IMR-90 (cell line): Measurements from ENCODE around the gene ARL5C. TPM values are rescaled to one million over a fixed set of nuclear protein-coding genes. Genes with fewer than 3 reads are reported as not detected.

Source experiments
- ATAC-seq: fragments of 200-7000 bp; cut with Tn5 transposase; 2 replicates; pipeline ENCODE4 v1.9.1; 2020; ENCODE audit warnings: low read depth, mild to moderate bottlenecking, moderate library complexity
- BruUV-seq: library from RNA; stranded (reverse); fragments of 400-500 nt; replicated peaks from 2 replicates; lab custom pipeline; 2021; lab: Mats Ljungman, UMichigan
- CTCF ChIA-PET: fragments of 300-600 bp; formaldehyde crosslinking; extraction: SDS; loops from one replicate; lab custom pipeline; 2021; ENCODE audit warnings: antibody characterized with exemption; lab: Yijun Ruan, JAX
- POLR2A ChIA-PET: fragments of 300-600 bp; sonication (Branson Sonifier 250); formaldehyde crosslinking; loops from one replicate; lab custom pipeline; 2022; ENCODE audit warnings: antibody characterized with exemption; ENCODE audit not compliant: unreplicated experiment; lab: Charles Lee
- DNase-seq: peaks from one replicate; pipeline ENCODE4 v3.0.0; 2013
- H2AFZ ChIP-seq: replicated peaks from 2 replicates; pipeline ENCODE3; 2013; ENCODE audit warnings: low read length, mild to moderate bottlenecking; ENCODE audit not compliant: poor library complexity
- H2AK5ac ChIP-seq: 2 replicates; pipeline ENCODE4 v1.6.1; 2013; ENCODE audit warnings: low read depth, low read length, inconsistent platforms
- H2AK9ac ChIP-seq: replicated peaks from 2 replicates; pipeline ENCODE3; 2013; ENCODE audit warnings: mild to moderate bottlenecking, low read depth, low read length, moderate library complexity; ENCODE audit not compliant: poor library complexity
- H2BK120ac ChIP-seq: 2 replicates; pipeline ENCODE4 v1.6.1; 2013; ENCODE audit warnings: low read depth, low read length, inconsistent platforms
- H2BK15ac ChIP-seq: 3 replicates; pipeline ENCODE4 v1.6.1; 2013; ENCODE audit warnings: low read depth, low read length, inconsistent platforms
- H2BK20ac ChIP-seq: 2 replicates; pipeline ENCODE4 v1.6.1; 2013; ENCODE audit warnings: low read depth, mild to moderate bottlenecking, inconsistent platforms, low read length, moderate library complexity
- H2BK5ac ChIP-seq: 2 replicates; pipeline ENCODE4 v1.6.1; 2013; ENCODE audit warnings: mild to moderate bottlenecking, low read depth, low read length, inconsistent platforms; ENCODE audit not compliant: poor library complexity, severe bottlenecking
- H3K14ac ChIP-seq: replicated peaks from 2 replicates; pipeline ENCODE4 v1.6.1; 2013; ENCODE audit warnings: low read depth, low read length, inconsistent platforms
- H3K18ac ChIP-seq: 2 replicates; pipeline ENCODE4 v1.6.1; 2013; ENCODE audit warnings: low read depth, low read length, control low read depth
- H3K23ac ChIP-seq: 2 replicates; pipeline ENCODE4 v1.6.1; 2013; ENCODE audit warnings: low read depth, low read length, inconsistent platforms
- H3K27ac ChIP-seq: 2 replicates; pipeline ENCODE4 v1.5.1; 2013; ENCODE audit warnings: mild to moderate bottlenecking, control low read depth, low read length; ENCODE audit not compliant: insufficient read depth
- H3K27me3 ChIP-seq: 2 replicates; pipeline ENCODE4 v1.6.1; 2013; ENCODE audit warnings: low read length; ENCODE audit not compliant: control insufficient read depth, insufficient read depth
- H3K36me3 ChIP-seq: 2 replicates; pipeline ENCODE4 v1.6.1; 2013; ENCODE audit warnings: low read length, mixed read lengths; ENCODE audit not compliant: control insufficient read depth, insufficient read depth
- H3K4ac ChIP-seq: 2 replicates; pipeline ENCODE4 v1.6.1; 2013; ENCODE audit warnings: low read depth, low read length, inconsistent platforms
- H3K4me1 ChIP-seq: 2 replicates; pipeline ENCODE4 v1.6.1; 2013; ENCODE audit warnings: low read length, mixed read lengths; ENCODE audit not compliant: control insufficient read depth, insufficient read depth
- H3K4me2 ChIP-seq: 2 replicates; pipeline ENCODE4 v1.6.1; 2013; ENCODE audit warnings: low read depth, mild to moderate bottlenecking, control low read depth, low read length, moderate library complexity
- H3K4me3 ChIP-seq: 2 replicates; pipeline ENCODE4 v1.5.1; 2013; ENCODE audit warnings: low read depth, mild to moderate bottlenecking, control low read depth, low read length, moderate library complexity; ENCODE audit not compliant: insufficient read depth
- H3K56ac ChIP-seq: 2 replicates; pipeline ENCODE4 v1.6.1; 2013; ENCODE audit warnings: low read length, inconsistent platforms; ENCODE audit not compliant: insufficient read depth; ENCODE audit errors: extremely low read depth
- H3K79me1 ChIP-seq, 2 experiments: 2 replicates each; pipeline ENCODE4 v1.6.1; 2013; ENCODE audit warnings: low read length in 2 of 2, inconsistent platforms in 1 of 2, low read depth in 1 of 2
- H3K9ac ChIP-seq: 2 replicates; pipeline ENCODE4 v1.6.1; 2013; ENCODE audit warnings: low read depth, low read length, control low read depth
- H3K9me1 ChIP-seq: 2 replicates; pipeline ENCODE4 v1.6.1; 2013; ENCODE audit warnings: low read length, inconsistent platforms; ENCODE audit not compliant: insufficient read depth
- H3K9me3 ChIP-seq: 2 replicates; pipeline ENCODE4 v1.6.1; 2013; ENCODE audit warnings: low read length; ENCODE audit not compliant: control insufficient read depth, insufficient read depth
- H4K20me1 ChIP-seq: 2 replicates; pipeline ENCODE4 v1.6.1; 2013; ENCODE audit warnings: low read length, inconsistent platforms; ENCODE audit not compliant: insufficient read depth
- H4K5ac ChIP-seq: 2 replicates; pipeline ENCODE4 v1.6.1; 2013; ENCODE audit warnings: mild to moderate bottlenecking, low read depth, low read length, control low read depth
- H4K8ac ChIP-seq, 2 experiments: 2 replicates each; pipeline ENCODE4 v1.6.1; 2013; ENCODE audit warnings: low read depth in 2 of 2, low read length in 2 of 2, control low read depth in 1 of 2, inconsistent platforms in 1 of 2
- H4K91ac ChIP-seq: 2 replicates; pipeline ENCODE4 v1.6.1; 2013; ENCODE audit warnings: low read depth, low read length, inconsistent platforms; ENCODE audit not compliant: insufficient read depth
- BHLHE40 ChIP-seq: fragments of 150-350 bp; IDR thresholded peaks from 2 replicates; pipeline ENCODE4 v1.6.1; 2016; ENCODE audit warnings: mild to moderate bottlenecking, low read depth, low read length
- CEBPB ChIP-seq: IDR thresholded peaks from 2 replicates; pipeline ENCODE4 v1.6.1; 2012; ENCODE audit warnings: low read depth, low read length, improper control_type of control experiment
- CHD1 ChIP-seq: IDR thresholded peaks from 2 replicates; pipeline ENCODE4 v1.6.1; 2012; ENCODE audit warnings: low read depth, low read length, improper control_type of control experiment
- FOS ChIP-seq: fragments of 150-350 bp; IDR thresholded peaks from 2 replicates; pipeline ENCODE4 v1.6.1; 2016; ENCODE audit warnings: low read depth, low read length
- MAFK ChIP-seq: IDR thresholded peaks from 2 replicates; pipeline ENCODE4 v1.6.1; 2012; ENCODE audit warnings: low read depth, low read length, improper control_type of control experiment
- MAZ ChIP-seq: IDR thresholded peaks from 2 replicates; pipeline ENCODE4 v1.6.1; 2012; ENCODE audit warnings: low read depth, mild to moderate bottlenecking, low read length, improper control_type of control experiment, moderate library complexity, borderline replicate concordance
- MXI1 ChIP-seq: IDR thresholded peaks from 2 replicates; pipeline ENCODE4 v1.6.1; 2012; ENCODE audit warnings: low read depth, mild to moderate bottlenecking, low read length, moderate library complexity, borderline replicate concordance
- NFE2L2 ChIP-seq: fragments of 150-350 bp; IDR thresholded peaks from 2 replicates; pipeline ENCODE4 v1.6.1; 2016; ENCODE audit warnings: low read depth, mild to moderate bottlenecking, low read length
- POLR2A ChIP-seq: IDR thresholded peaks from 2 replicates; pipeline ENCODE4 v1.6.1; 2012; ENCODE audit warnings: mild to moderate bottlenecking, low read depth, low read length
- RAD21 ChIP-seq: IDR thresholded peaks from 2 replicates; pipeline ENCODE4 v1.6.1; 2012; ENCODE audit warnings: low read length, improper control_type of control experiment
- RCOR1 ChIP-seq: IDR thresholded peaks from 2 replicates; pipeline ENCODE4 v1.6.1; 2012; ENCODE audit warnings: mild to moderate bottlenecking, low read length, improper control_type of control experiment; ENCODE audit not compliant: insufficient replicate concordance
- RFX5 ChIP-seq: IDR thresholded peaks from 2 replicates; pipeline ENCODE4 v1.8.0; 2012; ENCODE audit warnings: low read depth, mild to moderate bottlenecking, low read length, moderate library complexity
- SMC3 ChIP-seq: fragments of 150-350 bp; IDR thresholded peaks from 2 replicates; pipeline ENCODE4 v1.6.1; 2016; ENCODE audit warnings: low read depth, mild to moderate bottlenecking, antibody characterized with exemption, low read length, moderate library complexity
- WGBS, 2 experiments: methylation state at CpG; one replicate each; pipeline versions ENCODE4 v1.1.5 to v1.1.7; 2013; ENCODE audit warnings: missing lambda C conversion rate in 2 of 2; ENCODE audit not compliant: insufficient read length in 1 of 2; ENCODE audit errors: extremely low coverage in 2 of 2; 5-methylcytosine and 5-hydroxymethylcytosine counted together
- dilution Hi-C: fragments of 300-500 bp; cut with HindIII; formaldehyde crosslinking; loops from one replicate; pipeline ENCODE4 v1.14.3; 2018; ENCODE audit warnings: low sequenced_read_pairs; ENCODE audit not compliant: unreplicated experiment
- in situ Hi-C: fragments of 300-500 bp; cut with MboI; formaldehyde crosslinking; loops from 3 replicates; pipeline ENCODE4 v1.14.3; 2019; ENCODE audit warnings: low sequenced_read_pairs, inconsistent platforms, mixed read lengths
- intact Hi-C: fragments of 100-400 bp; cut with micrococcal nuclease; formaldehyde crosslinking; loops from 2 replicates; pipeline ENCODE4 v1.10.0; 2022
- polyA plus RNA-seq, 3 experiments: library from polyadenylated mRNA; depleted of rRNA; stranded (reverse); fragments of >200 nt; gene quantifications; 2 replicates each; pipeline ENCODE4 v1.2.3, GENCODE V29; 2012; ENCODE audit warnings: low replicate concordance in 1 of 3
- total RNA-seq: library from RNA; depleted of rRNA; stranded (reverse); fragments of >200 nt; gene quantifications from 2 replicates; pipeline ENCODE4 v1.2.3, GENCODE V29; 2012
- TF ChIP-seq, protein P1 (sequence below): conservative IDR thresholded peaks from 2 replicates; pipeline ENCODE4 v1.5.1; 2012; ENCODE audit warnings: mild to moderate bottlenecking, low read depth, low read length, improper control_type of control experiment
- TF ChIP-seq, protein P2 (sequence below): fragments of 150-350 bp; IDR thresholded peaks from 2 replicates; pipeline ENCODE4 v1.6.1; 2017; ENCODE audit warnings: mild to moderate bottlenecking, antibody characterized with exemption, low read length, low read depth
- TF ChIP-seq, protein P3 (sequence below): fragments of 150-350 bp; IDR thresholded peaks from 2 replicates; pipeline ENCODE4 v1.6.1; 2016; ENCODE audit warnings: low read depth, mild to moderate bottlenecking, low read length, moderate library complexity, borderline replicate concordance

ARL5C gene
- total and polyA plus RNA-seq, 2 of the 4 experiments (the other 2 are of a cell fraction) = not detected

DNA sequence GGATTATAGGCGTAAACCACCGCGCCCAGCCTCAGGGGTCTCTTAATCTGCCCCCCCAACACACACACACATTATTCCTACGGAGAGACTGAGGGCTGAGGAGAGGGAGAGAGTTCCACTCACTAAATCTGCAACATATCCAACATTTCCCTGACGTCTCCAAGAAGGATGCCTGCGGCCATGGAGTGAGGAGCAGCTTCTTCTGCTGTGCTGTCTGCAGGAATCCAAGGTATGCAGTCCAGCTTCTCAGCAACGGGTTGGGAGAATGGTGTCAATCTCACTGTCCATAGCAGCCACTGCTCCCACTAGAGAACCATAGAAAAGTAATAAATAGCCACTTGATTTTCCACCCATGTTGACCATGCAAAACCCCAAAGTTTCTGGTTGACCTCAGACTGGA lies 9.5 kb downstream of the ARL5C start:
- POLR2A ChIA-PET = no interaction called here
- BruUV-seq = no TSS peak
- Histone ChIP-seq H3K27ac (no peak overlapping the region), H3K14ac (no peak overlapping the region), H3K9me3 (no peaks in the 10 kb centered on the region), H3K18ac (no peak overlapping the region), H3K9me1 (no peaks in the 10 kb centered on the region), H4K91ac (no peak overlapping the region), H3K4me1 (peaks cover 4% of the 10 kb centered on the region), H2AK5ac (no peak overlapping the region), H3K4me3 (no peak overlapping the region), H4K20me1 (peaks cover 4% of the 10 kb centered on the region; the same call in 1 of the 2 replicates), H3K4me2 (no peak overlapping the region), H3K56ac (no peak overlapping the region), H3K27me3 (peaks cover 7% of the 10 kb centered on the region; the same call in 1 of the 2 replicates), H2BK120ac (no peak overlapping the region), H4K8ac (no peak overlapping the region), H2AK9ac (no peak overlapping the region), H2BK20ac (no peak overlapping the region), H4K5ac (no peak overlapping the region), H2BK5ac (no peak overlapping the region), H2BK15ac (no peak overlapping the region), H2AFZ (no peak overlapping the region), H3K36me3 (no peaks in the 10 kb centered on the region), H3K23ac (no peak overlapping the region), H3K4ac (no peak overlapping the region), H3K79me1 (no peaks in the 10 kb centered on the region), H3K9ac (no peak overlapping the region)
- DNase-seq = no peak
- CTCF ChIA-PET = interaction anchor here (0.5 kb wide), 1 partner anchor 298 kb away, joined by 4 read pairs; no protein-coding TSS in a partner anchor
- no CpG with 5 or more reads among the region's 7 CpGs for WGBS, 2 experiments
- intact Hi-C loops (no loop called here), in situ Hi-C loops (no loop called here), dilution Hi-C loops (no loop called here)
- no peak for ATAC-seq
- TF ChIP-seq FOS (no peak), NFE2L2 (no peak), MXI1 (no peak), BHLHE40 (no peak), MAFK (no peak), RFX5 (no peak), RCOR1 (no peak), POLR2A (no peak), SMC3 (no peak), CEBPB (no peak), RAD21 (no peak), CHD1 (no peak), MAZ (no peak)
- TF ChIP-seq, protein P1, sequence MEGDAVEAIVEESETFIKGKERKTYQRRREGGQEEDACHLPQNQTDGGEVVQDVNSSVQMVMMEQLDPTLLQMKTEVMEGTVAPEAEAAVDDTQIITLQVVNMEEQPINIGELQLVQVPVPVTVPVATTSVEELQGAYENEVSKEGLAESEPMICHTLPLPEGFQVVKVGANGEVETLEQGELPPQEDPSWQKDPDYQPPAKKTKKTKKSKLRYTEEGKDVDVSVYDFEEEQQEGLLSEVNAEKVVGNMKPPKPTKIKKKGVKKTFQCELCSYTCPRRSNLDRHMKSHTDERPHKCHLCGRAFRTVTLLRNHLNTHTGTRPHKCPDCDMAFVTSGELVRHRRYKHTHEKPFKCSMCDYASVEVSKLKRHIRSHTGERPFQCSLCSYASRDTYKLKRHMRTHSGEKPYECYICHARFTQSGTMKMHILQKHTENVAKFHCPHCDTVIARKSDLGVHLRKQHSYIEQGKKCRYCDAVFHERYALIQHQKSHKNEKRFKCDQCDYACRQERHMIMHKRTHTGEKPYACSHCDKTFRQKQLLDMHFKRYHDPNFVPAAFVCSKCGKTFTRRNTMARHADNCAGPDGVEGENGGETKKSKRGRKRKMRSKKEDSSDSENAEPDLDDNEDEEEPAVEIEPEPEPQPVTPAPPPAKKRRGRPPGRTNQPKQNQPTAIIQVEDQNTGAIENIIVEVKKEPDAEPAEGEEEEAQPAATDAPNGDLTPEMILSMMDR = no peak
- TF ChIP-seq, protein P2, sequence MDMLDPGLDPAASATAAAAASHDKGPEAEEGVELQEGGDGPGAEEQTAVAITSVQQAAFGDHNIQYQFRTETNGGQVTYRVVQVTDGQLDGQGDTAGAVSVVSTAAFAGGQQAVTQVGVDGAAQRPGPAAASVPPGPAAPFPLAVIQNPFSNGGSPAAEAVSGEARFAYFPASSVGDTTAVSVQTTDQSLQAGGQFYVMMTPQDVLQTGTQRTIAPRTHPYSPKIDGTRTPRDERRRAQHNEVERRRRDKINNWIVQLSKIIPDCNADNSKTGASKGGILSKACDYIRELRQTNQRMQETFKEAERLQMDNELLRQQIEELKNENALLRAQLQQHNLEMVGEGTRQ = no peak
- TF ChIP-seq, protein P3, sequence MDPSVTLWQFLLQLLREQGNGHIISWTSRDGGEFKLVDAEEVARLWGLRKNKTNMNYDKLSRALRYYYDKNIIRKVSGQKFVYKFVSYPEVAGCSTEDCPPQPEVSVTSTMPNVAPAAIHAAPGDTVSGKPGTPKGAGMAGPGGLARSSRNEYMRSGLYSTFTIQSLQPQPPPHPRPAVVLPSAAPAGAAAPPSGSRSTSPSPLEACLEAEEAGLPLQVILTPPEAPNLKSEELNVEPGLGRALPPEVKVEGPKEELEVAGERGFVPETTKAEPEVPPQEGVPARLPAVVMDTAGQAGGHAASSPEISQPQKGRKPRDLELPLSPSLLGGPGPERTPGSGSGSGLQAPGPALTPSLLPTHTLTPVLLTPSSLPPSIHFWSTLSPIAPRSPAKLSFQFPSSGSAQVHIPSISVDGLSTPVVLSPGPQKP = no peak
